Spleen (tissue), 11 donors: ENCODE data around the gene ACYP2. TPM values are rescaled to one million over a fixed set of nuclear protein-coding genes. Genes with fewer than 3 reads are reported as not detected.

Experiments
- DNase-seq: peaks from one replicate; pipeline ENCODE4 v3.0.0-alpha.2; 2020
- H3K27ac ChIP-seq, 8 donors: fragments of 200-600 bp; sonication (generic) in 7 of 8; 1 replicate in 4 of 8; 2 replicates in 4 of 8; pipeline versions ENCODE4 v1.5.0 to v1.8.0; 2016 to 2021; ENCODE audit warnings: inconsistent platforms in 4 of 8, mild to moderate bottlenecking in 4 of 8, moderate library complexity in 1 of 8
- H3K27me3 ChIP-seq, 7 donors: fragments of 200-600 bp; sonication (generic) in 6 of 7; replicated peaks in 1 of 7; 1 replicate in 4 of 7; 2 replicates in 3 of 7; pipeline versions ENCODE4 v1.5.0 to v1.8.0; 2016 to 2021; ENCODE audit warnings: inconsistent platforms in 3 of 7, mild to moderate bottlenecking in 1 of 7
- H3K36me3 ChIP-seq, 6 donors: fragments of 200-600 bp; sonication (generic) in 5 of 6; 1 replicate in 4 of 6; 2 replicates in 2 of 6; pipeline versions ENCODE4 v1.5.0 to v1.8.0; 2016 to 2021; ENCODE audit warnings: inconsistent platforms in 2 of 6
- H3K4me1 ChIP-seq, 6 donors: fragments of 200-600 bp; sonication (generic) in 5 of 6; 1 replicate in 3 of 6; 2 replicates in 3 of 6; pipeline versions ENCODE4 v1.5.0 to v1.8.0; 2016 to 2021; ENCODE audit warnings: inconsistent platforms in 3 of 6
- H3K4me3 ChIP-seq, 8 donors: fragments of 200-600 bp; sonication (generic) in 7 of 8; 1 replicate in 4 of 8; 2 replicates in 4 of 8; pipeline versions ENCODE4 v1.5.0 to v1.8.0; 2016 to 2021; ENCODE audit warnings: inconsistent platforms in 4 of 8, mild to moderate bottlenecking in 4 of 8, moderate library complexity in 2 of 8
- H3K9me3 ChIP-seq, 8 donors: fragments of 200-600 bp; sonication (generic) in 7 of 8; 1 replicate in 4 of 8; 2 replicates in 4 of 8; pipeline versions ENCODE4 v1.5.0 to v1.8.0; 2016 to 2021; ENCODE audit warnings: inconsistent platforms in 4 of 8
- CTCF ChIP-seq, 11 experiments: fragments of 200-600 bp in 7 of 11; fragments of 450-650 bp in 4 of 11; sonication (generic) in 4 of 11; IDR thresholded peaks in 8 of 11; conservative IDR thresholded peaks in 3 of 11; 1 replicate in 7 of 11; 2 replicates in 4 of 11; pipeline versions ENCODE4 v1.4.0 to v1.8.0; 2016 to 2021; ENCODE audit warnings: antibody characterized with exemption in 11 of 11, inconsistent platforms in 4 of 11, mild to moderate bottlenecking in 1 of 11
- POLR2A ChIP-seq, 3 donors: fragments of 450-650 bp; IDR thresholded peaks; one replicate each; pipeline ENCODE4 v1.5.1; 2017; ENCODE audit warnings: antibody characterized with exemption in 3 of 3, mild to moderate bottlenecking in 1 of 3
- POLR2AphosphoS5 ChIP-seq, 3 donors: sonication (generic); formaldehyde crosslinking; IDR thresholded peaks; one replicate each; pipeline ENCODE4 v1.5.1; 2017; ENCODE audit warnings: antibody characterized with exemption in 3 of 3
- WGBS, 5 donors: extraction: QIAGEN DNeasy Blood & Tissue Kit in 3 of 5; methylation state at CpG; one replicate each; pipeline versions ENCODE4 v1.1.5 to v1.1.7; 2013 to 2018; 5-methylcytosine and 5-hydroxymethylcytosine counted together
- intact Hi-C: fragments of 100-400 bp; cut with DNase I; formaldehyde crosslinking; loops from one replicate; pipeline ENCODE4 v1.15.0; 2023; ENCODE audit warnings: low total_unique reads
- polyA plus RNA-seq, 3 donors: library from polyadenylated mRNA; stranded (reverse); fragments of 200-250 nt; gene quantifications; one replicate each; pipeline ENCODE4 v1.2.1, GENCODE V29; 2013
- total RNA-seq, 7 donors: library from RNA; depleted of rRNA in 3 of 7; stranded (reverse); fragments of >200 nt in 3 of 7; fragmentation: NEBNext Ultra II Directional in 4 of 7; extraction: Animal tissue kit (Norgen Biotek cat#: 25700) in 4 of 7; gene quantifications; one replicate each; pipeline versions ENCODE4 v1.1.0 to v1.2.1, GENCODE V29; 2016 to 2021
- donor health status: healthy with polysubstance abuse.
- donor health status: DM: no; HTN: no; CAD: no; lungs with moderate emphysema.
- donor health status: DM: no; HTN: no; CAD: no.
- donor health status: Bipolar disorder and iron deficiency.
- donor health status: healthy.
- donor health status: DM: no; HTN: no; CAD: no.
- donor health status: DM: yes; HTN: yes; CAD: no.

The ACYP2 gene
- total and polyA plus RNA-seq, 10 donors: 14.6 to 32.3 (median 21.7) TPM

GRCh38 chr2:54158311-54158710 is 42.9 kb downstream of the ACYP2 start:
- DNase-seq: no peak
- Histone ChIP-seq H3K9me3 (peaks cover 0 to 11% (median 2%) of the 10 kb centered on the region in 8 donors), H3K4me1 (no peaks in the 10 kb centered on the region), H3K36me3 (peaks cover 0 to 27% (median 7%) of the 10 kb centered on the region in 6 donors), H3K4me3 (no peak overlapping the region), H3K27me3 (no peaks in the 10 kb centered on the region), H3K27ac (no peak overlapping the region)
- TF ChIP-seq POLR2AphosphoS5 (IDR thresholded peaks at IDR 0.05) (no peak), POLR2A (IDR thresholded peaks at IDR 0.05) (no peak), CTCF (IDR thresholded peaks at IDR 0.05 in 8 of 11, conservative IDR thresholded peaks at IDR 0.05 in 3 of 11) (no peak)
- WGBS, 5 donors: 91 to 98% (median 95%) methylated on average over 6 of the region's 6 CpGs
- intact Hi-C loops: no loop called here

- H3K36me3 ChIP-seq: peaks cover 0 to 12% (median 0%) of the 10 kb centered on the region in 6 donors
- WGBS, 5 donors: 76 to 88% (median 83%) methylated on average over 3 of the region's 3 CpGs
- H3K4me3 ChIP-seq: no peak overlapping the region
- intact Hi-C loops: no loop called here
- H3K4me1 ChIP-seq: no peaks in the 10 kb centered on the region
- no peak for DNase-seq
- no peak overlapping the region for H3K27ac ChIP-seq
- H3K9me3 ChIP-seq: no peaks in the 10 kb centered on the region
- TF ChIP-seq POLR2AphosphoS5 (IDR thresholded peaks at IDR 0.05): no peak
- no peak for TF ChIP-seq CTCF (IDR thresholded peaks at IDR 0.05 in 8 of 11, conservative IDR thresholded peaks at IDR 0.05 in 3 of 11)
- no peaks in the 10 kb centered on the region for H3K27me3 ChIP-seq
Observed at GRCh38 chr2:54161660-54162424, 46.4 kb downstream of the ACYP2 start.

GRCh38 chr2:54164106-54164505 is 48.7 kb downstream of the ACYP2 start:
- no peaks in the 10 kb centered on the region for H3K9me3 ChIP-seq
- H3K27ac ChIP-seq: no peak overlapping the region
- H3K4me3 ChIP-seq: no peak overlapping the region
- peaks cover 0 to 12% (median 0%) of the 10 kb centered on the region in 6 donors for H3K36me3 ChIP-seq
- H3K27me3 ChIP-seq: no peaks in the 10 kb centered on the region
- H3K4me1 ChIP-seq: no peaks in the 10 kb centered on the region
- intact Hi-C loops: no loop called here
- no peak for TF ChIP-seq POLR2AphosphoS5 (IDR thresholded peaks at IDR 0.05)
- no peak for TF ChIP-seq POLR2A (IDR thresholded peaks at IDR 0.05)
- TF ChIP-seq CTCF (IDR thresholded peaks at IDR 0.05 in 8 of 11, conservative IDR thresholded peaks at IDR 0.05 in 3 of 11): no peak
- DNase-seq: no peak
- 83 to 95% (median 88%) methylated on average over 1 of the region's 1 CpG for WGBS, 5 donors

GRCh38 chr2:54166121-54166773 is 50.8 kb downstream of the ACYP2 start:
- Histone ChIP-seq H3K9me3 (no peaks in the 10 kb centered on the region), H3K36me3 (no peaks in the 10 kb centered on the region), H3K27me3 (no peaks in the 10 kb centered on the region), H3K4me3 (no peak overlapping the region), H3K27ac (no peak overlapping the region), H3K4me1 (no peaks in the 10 kb centered on the region)
- WGBS, 5 donors: 82 to 94% (median 89%) methylated on average over 3 of the region's 3 CpGs
- TF ChIP-seq POLR2A (IDR thresholded peaks at IDR 0.05) (no peak), CTCF (IDR thresholded peaks at IDR 0.05 in 8 of 11, conservative IDR thresholded peaks at IDR 0.05 in 3 of 11) (no peak), POLR2AphosphoS5 (IDR thresholded peaks at IDR 0.05) (no peak)
- intact Hi-C loops: no loop called here
- no peak for DNase-seq
